ENCODE results near the gene RTEL1. TPM values are rescaled to one million over a fixed set of nuclear protein-coding genes. Genes with fewer than 3 reads are reported as not detected.

RTEL1 gene
- total RNA-seq, 2 experiments from 2014 or later, result 25.5 to 27.6 TPM

DNA sequence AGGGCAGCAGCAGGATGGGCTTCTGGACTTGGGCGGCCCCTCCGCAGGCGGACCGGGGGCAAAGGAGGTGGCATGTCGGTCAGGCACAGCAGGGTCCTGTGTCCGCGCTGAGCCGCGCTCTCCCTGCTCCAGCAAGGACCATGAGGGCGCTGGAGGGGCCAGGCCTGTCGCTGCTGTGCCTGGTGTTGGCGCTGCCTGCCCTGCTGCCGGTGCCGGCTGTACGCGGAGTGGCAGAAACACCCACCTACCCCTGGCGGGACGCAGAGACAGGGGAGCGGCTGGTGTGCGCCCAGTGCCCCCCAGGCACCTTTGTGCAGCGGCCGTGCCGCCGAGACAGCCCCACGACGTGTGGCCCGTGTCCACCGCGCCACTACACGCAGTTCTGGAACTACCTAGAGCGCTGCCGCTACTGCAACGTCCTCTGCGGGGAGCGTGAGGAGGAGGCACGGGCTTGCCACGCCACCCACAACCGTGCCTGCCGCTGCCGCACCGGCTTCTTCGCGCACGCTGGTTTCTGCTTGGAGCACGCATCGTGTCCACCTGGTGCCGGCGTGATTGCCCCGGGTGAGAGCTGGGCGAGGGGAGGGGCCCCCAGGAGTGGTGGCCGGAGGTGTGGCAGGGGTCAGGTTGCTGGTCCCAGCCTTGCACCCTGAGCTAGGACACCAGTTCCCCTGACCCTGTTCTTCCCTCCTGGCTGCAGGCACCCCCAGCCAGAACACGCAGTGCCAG, 38.7 kb downstream of the RTEL1 start, which contains the start of gene TNFRSF6B:
TSS of gene TNFRSF6B (plus strand) at position 25 of the 729 bp plus-strand sequence. CDS start at position 141, 116 bp downstream.
- DNase-seq, result peak in 5 of 14 experiments; percentile 12 to 48 (median 28)
- H3K4me3 ChIP-seq (ENCODE audit: low read length), result peak within 1 kb of the TSS; percentile 36
- peaks cover 0 to 14% of the 10 kb centered on the region in 2 experiments for H3K9me3 ChIP-seq (ENCODE audit: control insufficient read depth in 1 of 2, insufficient read depth in 1 of 2, low read length in 2 of 2)
- H3K36me3 ChIP-seq (ENCODE audit: insufficient read depth, low read length), result peaks cover 7% of the 10 kb centered on the region
- TF ChIP-seq, protein P1, sequence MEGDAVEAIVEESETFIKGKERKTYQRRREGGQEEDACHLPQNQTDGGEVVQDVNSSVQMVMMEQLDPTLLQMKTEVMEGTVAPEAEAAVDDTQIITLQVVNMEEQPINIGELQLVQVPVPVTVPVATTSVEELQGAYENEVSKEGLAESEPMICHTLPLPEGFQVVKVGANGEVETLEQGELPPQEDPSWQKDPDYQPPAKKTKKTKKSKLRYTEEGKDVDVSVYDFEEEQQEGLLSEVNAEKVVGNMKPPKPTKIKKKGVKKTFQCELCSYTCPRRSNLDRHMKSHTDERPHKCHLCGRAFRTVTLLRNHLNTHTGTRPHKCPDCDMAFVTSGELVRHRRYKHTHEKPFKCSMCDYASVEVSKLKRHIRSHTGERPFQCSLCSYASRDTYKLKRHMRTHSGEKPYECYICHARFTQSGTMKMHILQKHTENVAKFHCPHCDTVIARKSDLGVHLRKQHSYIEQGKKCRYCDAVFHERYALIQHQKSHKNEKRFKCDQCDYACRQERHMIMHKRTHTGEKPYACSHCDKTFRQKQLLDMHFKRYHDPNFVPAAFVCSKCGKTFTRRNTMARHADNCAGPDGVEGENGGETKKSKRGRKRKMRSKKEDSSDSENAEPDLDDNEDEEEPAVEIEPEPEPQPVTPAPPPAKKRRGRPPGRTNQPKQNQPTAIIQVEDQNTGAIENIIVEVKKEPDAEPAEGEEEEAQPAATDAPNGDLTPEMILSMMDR (IDR thresholded peaks at IDR 0.05), result no peak
- H3K27ac ChIP-seq (ENCODE audit: low read depth in 1 of 2, low read length in 2 of 2), result no peak within 1 kb of the TSS
- Mint-ChIP-seq H3K27me3 (no peaks in the 10 kb centered on the region), H3K4me1 (ENCODE audit: low read depth) (peaks cover 4% of the 10 kb centered on the region), H3K27ac (peak within 1 kb of the TSS; percentile 74), H3K4me3 (peak within 1 kb of the TSS; percentile 42), H3K9me3 (no peaks in the 10 kb centered on the region), H3K36me3 (ENCODE audit: low read depth) (peaks cover 4% of the 10 kb centered on the region)
- ChIA-PET POLR2A (interaction anchor here (0.6 to 2.2 kb wide), 6 partner anchors 10 to 142 kb away, joined by 3 to 11 read pairs (median 4); partner anchors contain the start of genes ARFRP1, FNDC11, LIME1 and ZGPAT), CTCF (no interaction called here)
- intact Hi-C loops (cut with DNase I, micrococcal nuclease), result no loop called here
- peak; percentile 57 for ATAC-seq (ENCODE audit: poor library complexity)
- peaks cover 69% of the 10 kb centered on the region for H3K4me1 ChIP-seq (ENCODE audit: insufficient read depth, low read length)
- H3K27me3 ChIP-seq (ENCODE audit: control insufficient read depth in 1 of 2, insufficient read depth in 2 of 2, low read length in 2 of 2), result no peaks in the 10 kb centered on the region

GRCh38 chr20:63697357-63697867, 39.3 kb downstream of the RTEL1 start:
- TF ChIP-seq, protein P1 (IDR thresholded peaks at IDR 0.05), result no peak
- DNase-seq (peak in 1 of 14 experiments; percentile 26), ATAC-seq (ENCODE audit: poor library complexity) (no peak)
- Mint-ChIP-seq H3K27ac (no peak overlapping the region), H3K36me3 (ENCODE audit: low read depth) (peaks cover 4% of the 10 kb centered on the region), H3K4me3 (peak overlapping the region; percentile 34), H3K4me1 (ENCODE audit: low read depth) (peaks cover 4% of the 10 kb centered on the region), H3K27me3 (no peaks in the 10 kb centered on the region), H3K9me3 (no peaks in the 10 kb centered on the region)
- no peaks in the 10 kb centered on the region for H3K27me3 ChIP-seq (ENCODE audit: control insufficient read depth in 1 of 2, insufficient read depth in 2 of 2, low read length in 2 of 2)
- peak overlapping the region; percentile 36 for H3K4me3 ChIP-seq (ENCODE audit: low read length)
- ChIA-PET CTCF (no interaction called here), POLR2A (interaction anchor here (0.6 to 2.2 kb wide), 5 partner anchors 10 to 143 kb away, joined by 3 to 11 read pairs (median 4); partner anchors contain the start of genes ARFRP1, FNDC11, LIME1 and ZGPAT)
- H3K36me3 ChIP-seq (ENCODE audit: insufficient read depth, low read length), result peaks cover 7% of the 10 kb centered on the region
- H3K4me1 ChIP-seq (ENCODE audit: insufficient read depth, low read length), result peaks cover 74% of the 10 kb centered on the region
- intact Hi-C loops (cut with DNase I, micrococcal nuclease), result no loop called here
- no peak overlapping the region for H3K27ac ChIP-seq (ENCODE audit: low read depth in 1 of 2, low read length in 2 of 2)
- H3K9me3 ChIP-seq (ENCODE audit: control insufficient read depth in 1 of 2, insufficient read depth in 1 of 2, low read length in 2 of 2), result peaks cover 0 to 9% of the 10 kb centered on the region in 2 experiments

GRCh38 chr20:63697868-63698545, 39.9 kb downstream of the RTEL1 start:
- Mint-ChIP-seq H3K9me3 (no peaks in the 10 kb centered on the region), H3K27me3 (no peaks in the 10 kb centered on the region), H3K4me1 (ENCODE audit: low read depth) (peaks cover 4% of the 10 kb centered on the region), H3K27ac (no peak overlapping the region), H3K4me3 (no peak overlapping the region), H3K36me3 (ENCODE audit: low read depth) (peaks cover 4% of the 10 kb centered on the region)
- Histone ChIP-seq H3K36me3 (ENCODE audit: insufficient read depth, low read length) (peaks cover 7% of the 10 kb centered on the region), H3K27ac (ENCODE audit: low read depth in 1 of 2, low read length in 2 of 2) (no peak overlapping the region), H3K27me3 (ENCODE audit: control insufficient read depth in 1 of 2, insufficient read depth in 2 of 2, low read length in 2 of 2) (no peaks in the 10 kb centered on the region), H3K4me1 (ENCODE audit: insufficient read depth, low read length) (peaks cover 74% of the 10 kb centered on the region), H3K4me3 (ENCODE audit: low read length) (no peak overlapping the region), H3K9me3 (ENCODE audit: control insufficient read depth in 1 of 2, insufficient read depth in 1 of 2, low read length in 2 of 2) (peaks cover 0 to 3% of the 10 kb centered on the region in 2 experiments)
- no peak for ATAC-seq (ENCODE audit: poor library complexity)
- intact Hi-C loops (cut with DNase I, micrococcal nuclease), result no loop called here
- ChIA-PET CTCF (no interaction called here), POLR2A (interaction anchor here (0.9 to 2.2 kb wide), 3 partner anchors 9 to 56 kb away, joined by 4 to 11 read pairs (median 8); partner anchors contain the start of genes ARFRP1, LIME1 and ZGPAT)
- TF ChIP-seq, protein P1 (IDR thresholded peaks at IDR 0.05), result no peak
- peak in 1 of 14 experiments; percentile 18 for DNase-seq

Measured in CD4-positive, alpha-beta T cell (primary cell).